Activated T-cell treated with anti-CD3 and anti-CD28 coated beads, Interleukin-2, amount 50 U/mL, for 24 hours (primary cell): ENCODE results near the gene GDPD1.
A peak's percentile ranks its signal among the peaks of the same experiment; 100 is the strongest.
"Not testable (repeated sequence)": the region's sequence is repeated elsewhere in the genome, so short reads cannot be mapped to it uniquely, and the experiment has no call there.

Source experiments
- DNase-seq: peaks from one replicate; pipeline ENCODE4 v3.0.0-alpha.2; 2020
- H3K27ac Mint-ChIP-seq: 2 replicates; pipeline ENCODE4 v1.8.0; 2020; ENCODE audit warnings: mild to moderate bottlenecking, mixed read lengths
- H3K27me3 Mint-ChIP-seq: 2 replicates; pipeline ENCODE4 v1.8.0; 2020; ENCODE audit warnings: mixed read lengths
- H3K36me3 Mint-ChIP-seq: 2 replicates; pipeline ENCODE4 v1.8.0; 2020; ENCODE audit warnings: low read depth, mixed read lengths
- H3K4me1 Mint-ChIP-seq: 2 replicates; pipeline ENCODE4 v1.8.0; 2020; ENCODE audit warnings: low read depth, mixed read lengths
- H3K4me3 Mint-ChIP-seq: 2 replicates; pipeline ENCODE4 v1.8.0; 2020; ENCODE audit warnings: mild to moderate bottlenecking, moderate library complexity, mixed read lengths
- H3K9me3 Mint-ChIP-seq: 2 replicates; pipeline ENCODE4 v1.8.0; 2020; ENCODE audit warnings: mixed read lengths

The GDPD1 gene

DNA sequence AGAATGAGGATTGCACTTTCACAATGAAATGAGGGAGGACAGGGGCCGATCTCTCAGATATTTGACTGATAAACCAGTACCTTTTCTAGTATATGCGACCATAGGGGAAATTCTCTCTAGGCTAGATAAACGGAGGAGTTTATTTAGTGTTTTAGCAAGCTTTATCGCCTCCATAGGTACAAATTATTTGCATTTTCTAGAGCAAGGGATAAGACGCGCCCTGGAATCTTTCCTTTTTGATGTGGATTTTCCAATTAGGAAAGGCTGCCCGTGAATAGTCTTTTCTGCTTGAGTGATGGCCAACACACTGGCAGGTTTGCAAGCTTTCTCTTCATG is 351 bp upstream of the GDPD1 start:
- no peaks in the 10 kb centered on the region for H3K27me3 Mint-ChIP-seq
- peaks cover 14% of the 10 kb centered on the region for H3K36me3 Mint-ChIP-seq
- peak overlapping the region; percentile 93 for H3K4me3 Mint-ChIP-seq
- peaks cover 13% of the 10 kb centered on the region for H3K4me1 Mint-ChIP-seq
- H3K27ac Mint-ChIP-seq = peak overlapping the region; percentile 91
- H3K9me3 Mint-ChIP-seq = no peaks in the 10 kb centered on the region
- DNase-seq = no peak

DNA sequence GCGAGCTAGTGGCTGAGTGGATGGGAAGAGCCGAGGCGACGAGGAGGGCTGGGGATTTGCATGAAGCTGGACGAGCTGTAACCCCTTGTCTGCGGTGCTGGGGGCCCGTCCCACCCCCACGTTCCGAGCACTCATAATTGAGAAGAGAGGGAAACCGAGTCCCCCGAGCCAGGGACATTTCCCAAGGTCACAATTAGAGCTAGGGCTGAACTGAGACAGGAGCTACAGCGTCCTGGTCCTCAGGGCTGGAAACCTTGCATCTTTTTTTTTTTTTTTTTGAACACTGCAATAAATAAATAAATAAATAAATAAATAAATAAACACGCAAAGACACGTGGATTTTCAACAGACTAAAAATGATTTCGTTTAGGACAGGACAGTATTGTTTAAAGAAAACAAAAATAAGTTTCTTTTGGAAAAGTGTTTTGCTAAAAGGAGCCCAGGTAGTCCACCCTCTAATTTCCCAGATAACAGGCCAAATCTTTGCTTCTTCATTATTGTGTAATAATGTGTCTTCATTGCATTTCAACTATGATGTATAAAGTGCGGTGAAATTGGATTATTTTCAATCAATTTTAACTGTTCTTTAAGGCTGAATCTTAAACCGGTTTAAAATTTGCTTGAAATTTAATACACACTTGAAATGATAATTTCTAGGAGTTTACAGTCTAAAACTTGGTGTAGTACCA is 992 bp downstream of the GDPD1 start:
- no peak for DNase-seq
- Mint-ChIP-seq H3K9me3 (no peaks in the 10 kb centered on the region), H3K4me1 (peaks cover 13% of the 10 kb centered on the region), H3K36me3 (peaks cover 6% of the 10 kb centered on the region), H3K4me3 (peak overlapping the region; percentile 93), H3K27ac (peak overlapping the region; percentile 91), H3K27me3 (no peaks in the 10 kb centered on the region)

DNA sequence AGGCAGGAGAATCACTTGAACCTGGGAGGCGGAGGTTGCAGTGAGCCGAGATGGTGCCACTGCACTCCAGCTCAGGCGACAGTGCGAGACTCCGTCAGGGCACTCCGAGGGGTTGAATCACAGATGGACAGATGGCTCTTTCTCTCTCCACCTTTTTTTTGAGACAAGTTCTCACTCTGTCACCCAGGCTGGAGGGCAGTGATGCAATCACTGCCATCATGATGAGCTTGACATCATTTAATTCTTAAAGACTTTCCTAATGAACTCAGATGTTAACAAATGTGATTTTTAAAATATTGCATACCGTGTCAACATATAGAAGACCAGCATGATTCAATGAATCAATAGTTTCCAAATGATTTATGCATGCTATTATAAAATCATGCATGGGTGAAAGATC is 3.5 kb downstream of the GDPD1 start:
- Mint-ChIP-seq H3K4me3 (no peak overlapping the region), H3K36me3 (peaks cover 6% of the 10 kb centered on the region), H3K4me1 (peaks cover 13% of the 10 kb centered on the region), H3K9me3 (no peaks in the 10 kb centered on the region), H3K27ac (no peak overlapping the region), H3K27me3 (no peaks in the 10 kb centered on the region)
- DNase-seq = no peak

DNA sequence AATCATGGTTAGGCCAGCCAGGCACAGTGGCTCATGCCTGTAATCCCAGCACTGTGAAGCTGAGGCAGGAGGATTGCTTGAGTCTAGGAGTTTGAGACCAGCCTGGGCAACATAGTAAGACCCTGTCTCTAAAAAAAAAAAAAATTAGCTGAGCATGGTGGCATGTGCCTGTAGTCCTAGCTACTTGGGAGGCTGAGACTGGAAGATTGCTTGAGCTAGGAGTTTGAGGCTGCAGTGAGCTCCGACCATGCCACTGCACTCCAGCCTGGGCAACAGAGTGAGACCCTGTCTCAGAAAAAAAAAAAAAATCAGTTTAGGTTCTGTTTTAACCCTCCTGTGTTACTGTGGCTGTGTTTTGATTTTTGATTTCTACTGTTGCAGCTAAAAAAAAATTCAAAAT is 8.3 kb downstream of the GDPD1 start:
- H3K4me3 Mint-ChIP-seq, H3K27me3 Mint-ChIP-seq, H3K4me1 Mint-ChIP-seq, H3K9me3 Mint-ChIP-seq, H3K36me3 Mint-ChIP-seq, DNase-seq, H3K27ac Mint-ChIP-seq: not testable (repeated sequence)

DNA sequence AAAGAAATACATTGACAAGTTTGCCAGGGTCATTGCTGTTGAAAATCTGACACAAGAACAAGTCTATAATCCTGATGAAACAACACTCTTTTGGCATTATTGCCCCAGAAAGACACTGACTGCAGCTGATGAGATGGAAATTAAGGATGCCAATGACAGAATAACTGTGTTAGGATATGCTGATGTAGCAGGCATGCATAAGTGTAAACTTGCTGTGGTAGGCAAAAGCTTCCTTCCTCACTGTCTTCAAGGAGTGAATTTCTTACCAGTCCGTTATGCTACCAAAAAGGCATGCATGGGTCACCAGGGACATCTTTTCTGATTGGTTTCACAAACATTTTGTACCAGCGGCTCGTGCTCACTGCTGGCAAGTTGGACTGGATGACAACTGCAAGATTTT is 10.5 kb downstream of the GDPD1 start:
- Mint-ChIP-seq H3K27me3 (no peaks in the 10 kb centered on the region), H3K36me3 (no peaks in the 10 kb centered on the region), H3K9me3 (no peaks in the 10 kb centered on the region), H3K27ac (no peak overlapping the region), H3K4me1 (peaks cover 1% of the 10 kb centered on the region), H3K4me3 (no peak overlapping the region)
- no peak for DNase-seq

DNA sequence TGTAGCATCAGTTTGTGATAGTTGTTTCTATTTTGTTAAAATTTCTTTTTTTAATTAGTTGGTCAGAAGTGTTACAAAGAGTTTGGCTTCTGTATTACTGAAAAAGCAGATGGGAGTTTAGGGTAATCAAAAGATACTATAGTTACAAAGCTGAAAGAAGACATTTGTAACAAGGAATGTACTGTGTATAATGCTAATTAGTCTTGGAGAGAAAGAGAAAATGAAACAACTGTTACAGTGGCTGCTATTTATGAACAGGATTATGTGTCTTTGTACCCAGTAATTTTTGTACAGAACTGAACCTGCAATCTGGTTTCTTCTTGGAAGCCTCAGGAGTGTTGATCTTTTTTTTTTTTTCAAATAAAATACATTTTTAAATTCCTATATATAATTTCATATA is 14.3 kb downstream of the GDPD1 start:
- no peaks in the 10 kb centered on the region for H3K27me3 Mint-ChIP-seq
- H3K4me1 Mint-ChIP-seq = peaks cover 1% of the 10 kb centered on the region
- no peak for DNase-seq
- no peak overlapping the region for H3K4me3 Mint-ChIP-seq
- H3K27ac Mint-ChIP-seq = no peak overlapping the region
- no peaks in the 10 kb centered on the region for H3K9me3 Mint-ChIP-seq
- H3K36me3 Mint-ChIP-seq = no peaks in the 10 kb centered on the region

DNA sequence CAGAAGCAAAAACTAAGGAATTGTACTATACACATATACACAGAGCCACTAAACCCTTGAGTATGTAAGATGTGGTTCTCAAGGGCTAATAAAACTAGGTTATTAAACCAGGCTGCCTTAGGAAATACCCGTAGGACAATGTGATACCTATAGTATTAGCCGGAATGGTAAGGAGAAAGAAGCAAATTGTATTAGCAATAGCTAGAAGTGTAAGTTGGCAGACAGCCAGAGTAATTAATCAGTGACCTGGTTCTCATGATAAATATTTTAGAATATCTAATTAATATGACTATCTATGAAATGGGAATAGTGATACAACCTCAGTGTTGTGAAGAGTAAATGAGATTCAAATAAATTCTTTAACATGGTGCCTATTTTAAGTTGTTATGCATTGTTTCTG is 18.6 kb downstream of the GDPD1 start:
- H3K36me3 Mint-ChIP-seq = no peaks in the 10 kb centered on the region
- DNase-seq = no peak

DNA sequence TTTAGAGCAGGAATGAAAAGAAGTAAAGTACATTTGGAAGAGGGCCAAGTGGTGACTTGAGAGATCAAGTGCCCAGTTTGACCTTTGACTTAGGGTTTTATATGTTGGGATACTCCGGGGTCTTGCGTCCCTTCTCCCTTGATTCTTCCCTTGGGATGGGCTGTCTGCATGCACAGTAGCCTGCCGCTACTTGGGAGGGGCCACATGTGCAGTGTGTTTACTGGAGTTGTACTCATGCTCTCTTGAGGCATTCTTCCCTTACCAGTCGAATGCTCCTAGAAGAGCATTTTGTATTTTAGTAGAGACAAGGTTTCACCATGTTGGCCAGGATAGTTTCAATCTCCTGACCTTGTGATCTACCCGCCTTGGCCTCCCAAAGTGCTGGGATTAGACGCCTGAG is 23.8 kb downstream of the GDPD1 start:
- no peak overlapping the region for H3K27ac Mint-ChIP-seq
- peaks cover 5% of the 10 kb centered on the region for H3K36me3 Mint-ChIP-seq
- no peak overlapping the region for H3K4me3 Mint-ChIP-seq

More for the DNA sequence above, 18.6 kb downstream of the GDPD1 start:
- no peaks in the 10 kb centered on the region for H3K27me3 Mint-ChIP-seq
- no peaks in the 10 kb centered on the region for H3K9me3 Mint-ChIP-seq
- no peak overlapping the region for H3K27ac Mint-ChIP-seq
- H3K4me3 Mint-ChIP-seq = no peak overlapping the region
- H3K4me1 Mint-ChIP-seq = no peaks in the 10 kb centered on the region

DNA sequence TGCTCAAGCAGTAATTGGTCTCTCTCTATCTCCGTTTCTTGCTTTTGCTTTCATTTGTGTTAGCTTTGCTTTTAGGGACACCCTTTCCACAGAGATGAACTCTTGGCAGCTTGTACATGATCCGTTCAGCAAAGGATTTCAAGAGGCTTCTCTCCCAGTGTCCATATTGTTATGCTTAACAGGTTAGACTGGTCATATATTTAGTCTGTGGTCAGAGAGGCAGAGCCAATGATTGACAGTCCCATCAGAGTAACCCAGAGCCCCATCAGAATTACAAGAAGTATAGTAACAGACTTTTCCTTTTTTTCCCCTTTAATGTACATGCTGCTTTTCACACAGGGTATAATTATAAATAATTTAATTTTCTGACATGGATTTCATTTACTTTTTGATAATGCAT is 34.4 kb downstream of the GDPD1 start:
- Mint-ChIP-seq H3K4me1 (no peaks in the 10 kb centered on the region), H3K27ac (no peak overlapping the region), H3K27me3 (no peaks in the 10 kb centered on the region)

More for the DNA sequence above, 23.8 kb downstream of the GDPD1 start:
- no peaks in the 10 kb centered on the region for H3K4me1 Mint-ChIP-seq
- DNase-seq = no peak
- H3K9me3 Mint-ChIP-seq = no peaks in the 10 kb centered on the region
- no peaks in the 10 kb centered on the region for H3K27me3 Mint-ChIP-seq

DNA sequence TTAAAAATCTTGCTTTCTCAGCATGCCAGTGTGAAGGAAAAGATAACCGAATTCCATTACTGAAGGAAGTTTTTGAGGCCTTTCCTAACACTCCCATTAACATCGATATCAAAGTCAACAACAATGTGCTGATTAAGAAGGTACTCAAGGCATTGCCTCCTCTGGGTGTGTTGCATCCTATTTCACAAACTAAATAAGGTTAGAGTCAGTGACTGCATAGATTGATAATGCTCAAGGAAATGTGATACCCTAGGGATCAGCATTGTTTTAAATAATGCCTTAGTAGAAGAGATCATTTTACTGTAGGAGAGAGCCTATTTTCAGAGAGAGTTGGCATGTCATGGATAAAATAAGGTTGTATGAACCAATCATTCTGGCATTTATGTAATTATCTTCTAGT is 36.8 kb downstream of the GDPD1 start:
- no peaks in the 10 kb centered on the region for H3K4me1 Mint-ChIP-seq
- no peak for DNase-seq
- H3K27ac Mint-ChIP-seq = no peak overlapping the region
- H3K9me3 Mint-ChIP-seq = no peaks in the 10 kb centered on the region
- no peaks in the 10 kb centered on the region for H3K36me3 Mint-ChIP-seq
- no peak overlapping the region for H3K4me3 Mint-ChIP-seq
- no peaks in the 10 kb centered on the region for H3K27me3 Mint-ChIP-seq

More for the DNA sequence above, 34.4 kb downstream of the GDPD1 start:
- Mint-ChIP-seq H3K36me3 (peaks cover 2% of the 10 kb centered on the region), H3K9me3 (no peaks in the 10 kb centered on the region), H3K4me3 (no peak overlapping the region)
- DNase-seq = no peak

DNA sequence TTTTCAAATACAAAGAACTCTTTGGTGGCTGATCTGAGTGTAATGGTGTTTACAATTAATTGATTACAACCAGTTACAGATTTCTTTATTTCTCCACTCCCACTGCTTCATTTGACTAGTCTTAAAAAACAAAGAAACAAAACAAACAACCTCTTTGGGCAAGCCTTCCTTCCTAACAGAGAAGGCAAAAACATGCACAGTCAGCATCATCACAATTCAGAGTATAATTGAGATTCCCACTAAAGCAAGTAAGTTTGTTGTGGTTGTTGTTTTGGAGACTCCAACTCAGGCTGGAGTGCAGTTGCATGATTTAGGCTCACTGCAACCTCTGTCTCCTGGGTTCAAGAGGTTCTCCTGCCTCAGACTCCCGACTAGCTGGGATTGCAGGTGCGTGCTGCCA is 40.4 kb downstream of the GDPD1 start:
- no peak for DNase-seq
- Mint-ChIP-seq H3K4me3 (no peak overlapping the region), H3K27ac (no peak overlapping the region), H3K27me3 (no peaks in the 10 kb centered on the region), H3K36me3 (no peaks in the 10 kb centered on the region), H3K4me1 (no peaks in the 10 kb centered on the region), H3K9me3 (no peaks in the 10 kb centered on the region)

DNA sequence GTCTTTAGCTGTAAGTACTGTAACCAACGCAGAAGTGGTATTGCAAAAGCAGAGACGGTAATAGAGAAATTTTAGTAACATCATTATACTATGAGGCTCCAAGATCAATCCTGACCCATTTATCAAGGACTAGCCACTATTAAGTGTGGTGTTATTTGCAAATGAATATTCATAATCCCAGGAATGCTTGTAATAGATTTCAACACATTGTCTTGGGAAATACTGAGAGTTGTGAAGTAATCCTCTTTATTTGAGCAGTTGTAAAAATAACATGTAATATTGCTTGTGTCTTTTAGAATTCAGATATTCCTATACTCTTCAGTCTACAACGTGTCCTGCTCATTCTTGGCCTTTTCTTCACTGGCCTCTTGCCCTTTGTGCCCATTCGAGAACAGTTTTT is 46.4 kb downstream of the GDPD1 start:
- H3K27ac Mint-ChIP-seq = no peak overlapping the region
- no peaks in the 10 kb centered on the region for H3K9me3 Mint-ChIP-seq
- no peak overlapping the region for H3K4me3 Mint-ChIP-seq
- H3K4me1 Mint-ChIP-seq = no peaks in the 10 kb centered on the region
- no peaks in the 10 kb centered on the region for H3K27me3 Mint-ChIP-seq
- no peak for DNase-seq
- H3K36me3 Mint-ChIP-seq = peaks cover 6% of the 10 kb centered on the region

DNA sequence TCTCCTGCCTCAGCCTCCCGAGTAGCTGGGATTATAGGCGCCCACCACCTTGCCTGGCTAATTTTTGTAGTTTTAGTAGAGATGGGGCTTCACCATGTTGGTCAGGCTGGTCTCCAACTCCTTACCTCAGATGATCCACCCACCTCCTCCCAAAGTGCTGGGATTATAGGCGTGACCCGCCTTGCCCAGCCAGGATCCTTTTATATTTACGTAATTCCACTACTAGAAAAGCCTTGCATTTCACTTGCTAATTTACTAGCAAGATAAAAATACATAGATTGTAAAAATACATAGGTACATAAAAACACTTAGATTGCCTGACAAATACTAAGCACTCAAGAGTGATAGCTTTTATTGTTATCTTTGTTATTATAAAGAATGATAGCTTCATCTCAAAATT is 47.5 kb downstream of the GDPD1 start:
- DNase-seq = no peak
- Mint-ChIP-seq H3K9me3 (no peaks in the 10 kb centered on the region), H3K4me3 (no peak overlapping the region), H3K27me3 (no peaks in the 10 kb centered on the region), H3K36me3 (peaks cover 12% of the 10 kb centered on the region), H3K27ac (no peak overlapping the region), H3K4me1 (no peaks in the 10 kb centered on the region)

DNA sequence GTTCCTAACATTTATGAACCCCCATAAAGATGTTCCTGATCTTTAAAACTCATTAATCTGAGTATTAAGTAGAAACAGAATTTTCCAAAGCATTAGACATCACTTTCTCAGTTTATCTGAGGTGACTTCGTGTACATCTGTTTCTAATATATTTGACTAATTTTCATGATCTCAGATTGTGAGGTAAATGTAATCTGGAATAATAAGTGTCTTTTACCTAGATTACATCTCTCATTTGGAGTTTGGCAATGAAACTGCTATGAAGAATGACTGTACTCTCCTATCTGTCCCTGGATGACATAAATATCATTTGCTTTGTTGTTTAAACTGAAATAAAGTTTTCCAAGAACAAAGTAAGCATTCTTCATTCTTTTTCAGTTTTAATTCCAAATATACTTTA is 55.3 kb downstream of the GDPD1 start:
- Mint-ChIP-seq H3K9me3 (no peaks in the 10 kb centered on the region), H3K36me3 (peaks cover 11% of the 10 kb centered on the region), H3K4me1 (no peaks in the 10 kb centered on the region), H3K27ac (no peak overlapping the region), H3K27me3 (no peaks in the 10 kb centered on the region), H3K4me3 (no peak overlapping the region)
- DNase-seq = no peak

DNA sequence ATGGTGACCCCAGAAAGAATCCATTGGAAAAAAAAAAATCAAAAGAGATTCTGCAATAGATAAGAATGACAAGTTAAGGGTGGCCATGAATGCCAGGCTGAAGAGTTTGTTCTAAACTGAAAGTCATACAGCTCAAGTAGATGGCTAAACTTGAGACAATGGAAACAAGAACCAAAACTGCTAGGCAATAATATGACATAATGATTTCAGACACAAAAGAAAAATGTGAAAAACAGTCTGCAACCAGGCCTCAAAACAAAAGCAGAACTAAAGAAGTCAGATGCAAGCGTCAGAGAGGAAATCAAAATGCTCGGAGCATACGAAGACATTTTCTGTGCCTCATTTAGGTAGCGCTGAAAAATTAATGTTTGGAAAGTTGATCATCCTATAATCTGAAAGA is 56.7 kb downstream of the GDPD1 start:
- H3K4me1 Mint-ChIP-seq = no peaks in the 10 kb centered on the region
- no peak overlapping the region for H3K27ac Mint-ChIP-seq
- H3K27me3 Mint-ChIP-seq = no peaks in the 10 kb centered on the region
- H3K36me3 Mint-ChIP-seq = peaks cover 4% of the 10 kb centered on the region
- no peak overlapping the region for H3K4me3 Mint-ChIP-seq
- H3K9me3 Mint-ChIP-seq = no peaks in the 10 kb centered on the region
- no peak for DNase-seq

DNA sequence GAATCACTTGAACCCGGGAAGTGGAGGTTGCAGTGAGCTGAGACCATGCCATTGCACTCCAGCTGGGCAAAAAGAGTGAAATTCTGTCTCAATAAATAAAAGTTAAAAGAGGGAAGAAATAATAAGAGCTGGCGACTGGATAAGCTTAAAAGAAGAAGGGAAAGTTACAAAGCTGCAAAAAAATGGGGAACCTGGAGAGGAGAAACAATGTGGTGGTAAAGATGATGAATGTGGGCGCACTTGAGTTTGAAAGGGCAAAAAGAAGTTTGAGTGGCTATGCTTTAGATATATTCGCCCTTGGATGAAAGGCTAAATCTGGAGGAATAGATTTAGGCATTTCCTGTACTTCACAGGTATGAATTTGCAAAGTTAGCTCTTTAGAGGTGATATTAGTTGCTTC is 58.1 kb downstream of the GDPD1 start:
- Mint-ChIP-seq H3K4me3 (no peak overlapping the region), H3K27me3 (no peaks in the 10 kb centered on the region), H3K9me3 (no peaks in the 10 kb centered on the region), H3K4me1 (no peaks in the 10 kb centered on the region), H3K27ac (no peak overlapping the region), H3K36me3 (no peaks in the 10 kb centered on the region)
- no peak for DNase-seq
